Loucy (cell line): Measurements from ENCODE around the gene PKP3.

Experiments used
- H2AFZ ChIP-seq: fragments of 200-600 bp; sonication (generic); 2 replicates; pipeline ENCODE4 v1.6.0; 2016; ENCODE audit warnings: antibody characterized with exemption, mild to moderate bottlenecking, low read length, moderate library complexity
- H3F3A ChIP-seq: fragments of 200-600 bp; 2 replicates; pipeline ENCODE4 v1.6.0; 2016; ENCODE audit warnings: antibody characterized with exemption, low read depth, mild to moderate bottlenecking
- H3K27me3 ChIP-seq: fragments of 200-600 bp; sonication (generic); 2 replicates; pipeline ENCODE4 v1.6.1; 2014; ENCODE audit warnings: low read length, mild to moderate bottlenecking; ENCODE audit not compliant: insufficient read depth, poor library complexity, severe bottlenecking
- H3K36me3 ChIP-seq: fragments of 200-600 bp; sonication (generic); 2 replicates; pipeline ENCODE4 v1.6.1; 2016; ENCODE audit warnings: low read length; ENCODE audit not compliant: insufficient read depth
- H3K4me1 ChIP-seq: fragments of 200-600 bp; sonication (generic); 2 replicates; pipeline ENCODE4 v1.5.1; 2014; ENCODE audit warnings: low read length, mild to moderate bottlenecking; ENCODE audit not compliant: insufficient read depth, poor library complexity, severe bottlenecking
- H3K4me2 ChIP-seq: fragments of 200-600 bp; sonication (generic); 2 replicates; pipeline ENCODE4 v1.6.0; 2014; ENCODE audit warnings: antibody characterized with exemption, low read length, low read depth, mild to moderate bottlenecking; ENCODE audit not compliant: poor library complexity, severe bottlenecking
- H3K4me3 ChIP-seq: fragments of 200-600 bp; sonication (generic); 2 replicates; pipeline ENCODE4 v1.5.1; 2014; ENCODE audit warnings: low read length, mild to moderate bottlenecking, mixed read lengths; ENCODE audit not compliant: poor library complexity, severe bottlenecking
- H3K79me2 ChIP-seq: fragments of 200-600 bp; sonication (generic); 2 replicates; pipeline ENCODE4 v1.6.1; 2014; ENCODE audit warnings: low read length; ENCODE audit not compliant: insufficient read depth
- H3K9ac ChIP-seq: fragments of 200-600 bp; sonication (generic); 2 replicates; pipeline ENCODE4 v1.6.0; 2014; ENCODE audit warnings: mild to moderate bottlenecking, low read depth, low read length, moderate library complexity; ENCODE audit not compliant: poor library complexity, severe bottlenecking
- H3K9me2 ChIP-seq: fragments of 200-600 bp; sonication (generic); replicated peaks from 2 replicates; pipeline ENCODE4 v1.6.1; 2016; ENCODE audit warnings: low read depth, low read length, mixed read lengths
- H3K9me3 ChIP-seq: fragments of 200-600 bp; sonication (generic); 2 replicates; pipeline ENCODE4 v1.6.1; 2014; ENCODE audit warnings: mild to moderate bottlenecking, antibody characterized with exemption, low read length, low read depth; ENCODE audit not compliant: insufficient read depth
- H4K20me1 ChIP-seq: fragments of 200-600 bp; sonication (generic); 2 replicates; pipeline ENCODE4 v1.6.0; 2014; ENCODE audit warnings: antibody characterized with exemption, low read length, mild to moderate bottlenecking; ENCODE audit not compliant: insufficient read depth, poor library complexity, severe bottlenecking
- CTCF ChIP-seq: fragments of 200-600 bp; sonication (generic); conservative IDR thresholded peaks from 2 replicates; pipeline ENCODE4 v1.5.1; 2014; ENCODE audit warnings: mild to moderate bottlenecking, antibody characterized with exemption, low read length
- EZH2phosphoT487 ChIP-seq: fragments of 200-600 bp; IDR thresholded peaks from 2 replicates; pipeline ENCODE4 v1.6.1; 2018; ENCODE audit warnings: antibody characterized with exemption, mild to moderate bottlenecking, moderate library complexity, borderline replicate concordance

PKP3 gene

GRCh38 chr11:394858-395655, 1.0 kb downstream of the PKP3 start:
- H3K27me3 ChIP-seq = no peaks in the 10 kb centered on the region
- no peak overlapping the region for H3K4me2 ChIP-seq
- H3K36me3 ChIP-seq = no peaks in the 10 kb centered on the region
- no peak overlapping the region for H3K9ac ChIP-seq
- H3K4me3 ChIP-seq = no peak overlapping the region
- no peaks in the 10 kb centered on the region for H3K9me3 ChIP-seq
- H2AFZ ChIP-seq = no peak overlapping the region
- H3K9me2 ChIP-seq = no peaks in the 10 kb centered on the region
- no peaks in the 10 kb centered on the region for H3F3A ChIP-seq
- peaks cover 5% of the 10 kb centered on the region for H3K4me1 ChIP-seq
- no peaks in the 10 kb centered on the region for H4K20me1 ChIP-seq
- H3K79me2 ChIP-seq = no peaks in the 10 kb centered on the region
- no peak for TF ChIP-seq EZH2phosphoT487
- no peak for TF ChIP-seq CTCF

GRCh38 chr11:395866-396265, 1.9 kb downstream of the PKP3 start:
- Histone ChIP-seq H3K4me2 (peak overlapping the region; percentile 72), H3K79me2 (no peaks in the 10 kb centered on the region), H4K20me1 (no peaks in the 10 kb centered on the region), H3K27me3 (no peaks in the 10 kb centered on the region), H2AFZ (no peak overlapping the region), H3F3A (no peaks in the 10 kb centered on the region), H3K9ac (no peak overlapping the region), H3K9me2 (no peaks in the 10 kb centered on the region), H3K9me3 (no peaks in the 10 kb centered on the region), H3K4me1 (peaks cover 5% of the 10 kb centered on the region), H3K36me3 (no peaks in the 10 kb centered on the region), H3K4me3 (no peak overlapping the region)
- no peak for TF ChIP-seq EZH2phosphoT487
- TF ChIP-seq CTCF = no peak

GRCh38 chr11:396511-396947, 2.5 kb downstream of the PKP3 start:
- TF ChIP-seq EZH2phosphoT487 (no peak), CTCF (peak; percentile 50)
- H3K4me2 ChIP-seq = peak overlapping the region; percentile 72

More at GRCh38 chr11:396511-396947, 2.5 kb downstream of the PKP3 start:
- H3F3A ChIP-seq = no peaks in the 10 kb centered on the region
- no peaks in the 10 kb centered on the region for H3K9me3 ChIP-seq
- H2AFZ ChIP-seq = peak overlapping the region; percentile 59; the same call in 1 of the 2 replicates
- H3K9me2 ChIP-seq = no peaks in the 10 kb centered on the region
- no peaks in the 10 kb centered on the region for H3K27me3 ChIP-seq
- H3K36me3 ChIP-seq = no peaks in the 10 kb centered on the region
- H3K4me1 ChIP-seq = peaks cover 5% of the 10 kb centered on the region
- H4K20me1 ChIP-seq = no peaks in the 10 kb centered on the region
- H3K4me3 ChIP-seq = peak overlapping the region; percentile 67
- peak overlapping the region; percentile 61 for H3K9ac ChIP-seq
- H3K79me2 ChIP-seq = no peaks in the 10 kb centered on the region
